HL-60/S4 treated with retinoic acid at 250 ng/mL for 4 days and 3 days (cell line): ENCODE data around the gene WDSUB1.

Experiments used
- in situ Hi-C: fragments of 300-500 bp; cut with MboI; formaldehyde crosslinking; loops from 2 replicates; pipeline ENCODE4 v1.7.0; 2022; ENCODE audit warnings: low sequenced_read_pairs

WDSUB1 gene

DNA sequence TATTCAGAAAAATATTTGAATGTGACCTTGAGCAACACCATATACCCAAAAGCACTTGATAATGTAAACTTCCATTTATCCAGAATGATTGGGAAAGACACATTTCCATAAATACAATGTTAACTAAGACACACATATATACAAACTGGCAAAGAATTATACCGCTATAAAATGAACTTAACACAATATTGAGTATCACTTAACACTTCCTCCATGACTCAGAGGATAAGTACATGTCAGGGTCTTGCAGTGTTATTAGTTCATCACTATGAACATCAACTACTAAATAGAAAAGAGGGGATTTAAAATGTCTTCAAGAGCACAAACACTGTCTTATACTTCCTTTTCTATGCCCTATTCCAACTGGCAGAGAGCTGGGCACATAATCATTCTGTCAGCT, 18.6 kb downstream of the WDSUB1 start:
- in situ Hi-C loops: no loop called here

- in situ Hi-C loops: no loop called here
These were observed 19.9 kb downstream of the WDSUB1 start for GRCh38 chr2:159266554-159266953.

DNA sequence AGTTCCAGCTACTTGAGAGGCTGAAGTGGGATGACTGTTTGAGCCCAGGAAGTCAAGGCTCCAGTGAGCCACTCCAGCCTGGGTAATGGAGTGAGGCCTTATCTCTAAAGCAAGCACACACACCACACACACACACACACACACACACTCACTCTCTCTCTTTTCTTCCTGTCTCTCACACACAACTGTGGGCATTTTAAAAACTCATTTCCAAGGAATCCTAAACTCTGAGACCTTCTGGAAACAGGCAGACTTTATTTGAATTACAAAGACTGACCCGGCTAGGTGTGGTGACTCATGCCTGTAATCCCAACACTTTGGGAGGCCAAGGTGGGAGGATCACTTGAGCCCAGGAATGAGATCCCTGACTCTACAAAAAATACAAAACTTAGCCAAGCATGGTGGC, 21.3 kb downstream of the WDSUB1 start:
- in situ Hi-C loops: no loop called here

DNA sequence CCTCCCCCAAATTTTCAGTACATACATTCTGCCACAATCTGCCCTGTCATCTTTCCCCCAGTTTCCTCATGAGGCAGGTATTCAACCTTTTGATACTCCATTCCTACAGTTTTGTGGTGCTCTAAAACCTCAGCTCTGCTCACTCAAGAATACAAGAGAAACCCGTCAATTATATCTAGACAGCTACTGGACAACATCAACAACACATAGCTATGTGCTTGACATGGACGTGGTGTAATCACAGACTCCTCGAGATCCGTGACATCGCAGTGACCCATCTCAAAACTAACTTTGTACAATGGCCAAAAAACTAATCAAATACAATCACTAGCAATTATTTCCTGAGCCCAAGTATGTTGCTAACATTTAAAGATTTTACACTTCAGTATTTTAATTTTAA, 23.6 kb downstream of the WDSUB1 start:
- in situ Hi-C loops: no loop called here

GRCh38 chr2:159262226-159262625, 24.3 kb downstream of the WDSUB1 start:
- in situ Hi-C loops: no loop called here

DNA sequence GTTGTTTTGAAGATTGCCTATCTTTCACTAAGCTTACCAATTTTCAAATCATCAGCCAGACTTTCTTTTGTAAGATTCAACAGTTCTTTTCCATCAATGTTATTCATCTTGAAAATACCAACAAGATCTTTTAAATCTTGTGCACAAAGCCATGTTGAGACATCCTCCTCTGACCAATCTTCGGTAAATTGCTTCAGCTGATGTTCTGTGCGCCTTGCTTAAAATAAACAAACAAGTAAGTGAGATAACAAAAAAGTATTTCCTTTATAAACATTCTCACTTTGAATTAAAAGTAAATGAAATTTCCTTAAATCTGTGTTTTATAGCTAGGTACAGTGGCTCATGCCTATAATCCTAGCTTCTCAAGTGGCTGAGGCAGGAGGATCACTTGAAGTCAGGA, 30.3 kb downstream of the WDSUB1 start:
- in situ Hi-C loops: no loop called here

DNA sequence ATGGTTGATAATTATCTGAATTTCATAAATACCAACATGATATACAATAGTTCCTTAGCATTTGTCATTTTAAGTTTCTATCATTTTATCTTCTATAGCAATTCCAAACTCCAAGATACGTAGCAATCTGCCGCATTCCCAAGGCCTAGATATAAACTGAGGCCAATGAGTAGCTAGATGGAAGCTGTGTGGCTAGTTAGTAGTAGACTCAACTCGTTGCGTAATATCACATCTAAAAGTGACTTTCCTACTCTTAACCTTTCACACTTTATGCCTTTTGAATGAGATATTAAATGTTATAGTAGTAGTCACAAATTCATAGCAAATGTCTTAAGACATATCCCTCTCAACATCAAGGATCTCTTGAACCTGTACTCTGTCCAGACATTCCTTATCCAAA, 33.6 kb downstream of the WDSUB1 start:
- in situ Hi-C loops: no loop called here

GRCh38 chr2:159251296-159252173, 35.0 kb downstream of the WDSUB1 start:
- in situ Hi-C loops: no loop called here

GRCh38 chr2:159249990-159250715, 36.4 kb downstream of the WDSUB1 start:
- in situ Hi-C loops: no loop called here

DNA sequence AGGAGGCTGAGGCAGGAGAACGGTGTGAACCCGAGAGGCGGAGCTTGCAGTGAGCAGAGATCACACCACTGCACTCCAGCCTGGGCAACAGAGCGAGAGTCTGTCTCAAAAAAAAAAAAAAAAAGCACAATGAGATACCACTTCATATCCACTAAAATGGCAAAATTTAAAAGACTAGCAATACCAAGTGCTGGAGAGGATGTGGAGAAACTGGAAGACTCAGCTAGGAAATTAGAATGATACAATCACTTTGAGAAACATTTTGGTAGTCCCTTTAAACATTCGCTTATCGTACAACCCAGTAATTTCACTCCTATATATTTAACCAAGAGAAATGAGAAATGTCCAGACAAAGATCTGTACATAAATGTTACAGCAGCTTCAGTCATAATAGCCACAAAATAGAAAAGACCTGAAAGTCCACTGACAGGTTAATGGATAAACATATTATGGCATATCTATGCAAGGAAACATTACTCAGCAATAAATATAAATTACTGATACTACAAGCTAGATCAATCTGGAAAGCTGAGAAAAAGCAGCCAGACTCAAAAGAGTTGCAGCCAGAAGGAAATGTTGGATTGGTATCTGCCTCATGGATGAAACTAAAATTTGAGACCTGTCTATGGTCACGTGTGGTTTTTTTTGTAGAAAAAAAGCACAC, 40.0 kb downstream of the WDSUB1 start:
- in situ Hi-C loops: no loop called here

- in situ Hi-C loops: no loop called here
These were observed 43.0 kb downstream of the WDSUB1 start for GRCh38 chr2:159243529-159243928.

GRCh38 chr2:159234868-159235267, 51.6 kb downstream of the WDSUB1 start:
- in situ Hi-C loops: no loop called here

GRCh38 chr2:159232456-159233170, 53.9 kb downstream of the WDSUB1 start:
- in situ Hi-C loops: no loop called here

DNA sequence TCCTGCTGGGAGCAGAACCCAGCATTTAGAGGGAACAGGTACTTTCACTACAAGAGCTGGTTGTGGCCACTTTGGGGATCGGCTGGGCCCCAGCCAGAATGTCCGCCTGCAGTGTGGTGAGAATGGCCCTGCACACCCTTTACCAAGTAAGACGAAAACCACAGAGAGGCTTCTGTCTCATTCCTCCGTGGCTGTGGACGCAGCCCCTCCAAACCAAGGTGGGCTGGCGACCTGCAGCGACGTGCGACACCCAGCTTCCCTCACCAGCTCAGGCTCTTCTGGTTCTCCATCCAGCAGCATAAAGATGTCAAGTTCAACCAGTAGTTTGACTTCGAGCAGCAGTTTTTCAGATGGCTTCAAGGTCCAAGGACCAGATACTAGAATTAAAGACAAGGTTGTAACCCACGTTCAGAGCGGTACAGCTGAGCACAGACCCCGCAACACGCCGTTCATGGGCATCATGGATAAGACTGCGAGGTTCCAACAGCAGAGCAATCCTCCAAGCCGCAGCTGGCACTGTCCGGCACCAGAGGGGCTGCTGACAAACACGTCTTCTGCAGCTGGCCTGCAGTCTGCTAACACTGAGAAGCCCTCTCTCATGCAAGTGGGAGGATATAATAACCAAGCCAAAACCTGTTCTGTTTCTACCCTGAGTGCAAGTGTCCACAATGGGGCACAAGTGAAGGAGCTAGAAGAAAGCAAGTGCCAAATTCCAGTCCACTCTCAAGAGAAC, 56.2 kb downstream of the WDSUB1 start:
- in situ Hi-C loops: no loop called here

DNA sequence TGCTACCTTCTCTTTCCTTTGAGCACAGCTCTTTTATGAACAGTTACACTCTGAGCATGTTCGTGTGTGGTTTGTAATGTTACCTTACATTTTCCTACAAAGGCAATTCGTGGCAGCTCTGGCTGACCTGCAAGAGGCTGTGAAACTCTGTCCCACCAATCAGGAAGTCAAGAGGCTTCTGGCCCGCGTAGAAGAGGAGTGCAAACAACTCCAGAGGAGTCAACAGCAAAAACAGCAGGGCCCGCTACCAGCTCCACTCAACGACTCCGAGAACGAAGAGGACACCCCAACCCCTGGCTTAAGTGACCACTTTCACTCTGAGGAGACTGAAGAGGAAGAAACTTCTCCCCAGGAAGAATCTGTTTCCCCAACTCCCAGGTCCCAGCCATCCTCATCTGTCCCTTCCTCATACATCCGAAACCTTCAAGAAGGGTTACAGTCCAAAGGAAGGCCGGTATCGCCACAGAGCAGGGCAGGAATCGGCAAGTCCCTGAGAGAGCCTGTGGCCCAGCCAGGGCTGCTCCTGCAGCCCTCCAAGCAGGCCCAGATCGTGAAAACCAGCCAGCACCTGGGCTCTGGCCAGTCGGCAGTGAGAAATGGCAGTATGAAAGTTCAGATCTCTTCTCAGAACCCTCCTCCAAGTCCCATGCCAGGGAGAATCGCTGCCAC, 56.9 kb downstream of the WDSUB1 start:
- in situ Hi-C loops: no loop called here

DNA sequence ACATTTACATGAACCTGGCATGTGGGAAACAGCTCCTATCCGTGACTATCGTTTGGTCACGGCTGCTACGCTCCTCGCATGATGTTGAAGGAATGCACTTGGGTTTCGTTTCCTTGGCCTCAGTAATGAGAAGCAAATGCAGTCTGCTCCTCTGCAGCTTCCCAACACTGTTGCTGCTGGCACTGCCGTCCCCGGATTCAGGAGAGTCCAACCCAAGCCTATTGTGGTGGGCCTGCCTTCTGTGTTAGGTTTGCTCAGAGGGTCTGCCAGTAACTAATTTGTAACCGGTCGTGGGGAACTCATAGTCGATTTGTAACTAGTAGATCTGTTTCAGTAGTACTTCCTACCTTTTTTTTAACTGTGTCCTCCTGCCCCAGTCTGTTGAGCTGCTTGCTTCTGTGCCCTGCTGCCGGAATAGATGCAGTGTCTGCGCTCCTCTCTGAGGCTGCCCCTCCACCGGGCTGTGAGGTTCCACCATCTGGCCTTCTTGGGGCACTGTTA, 58.4 kb downstream of the WDSUB1 start:
- in situ Hi-C loops: no loop called here

DNA sequence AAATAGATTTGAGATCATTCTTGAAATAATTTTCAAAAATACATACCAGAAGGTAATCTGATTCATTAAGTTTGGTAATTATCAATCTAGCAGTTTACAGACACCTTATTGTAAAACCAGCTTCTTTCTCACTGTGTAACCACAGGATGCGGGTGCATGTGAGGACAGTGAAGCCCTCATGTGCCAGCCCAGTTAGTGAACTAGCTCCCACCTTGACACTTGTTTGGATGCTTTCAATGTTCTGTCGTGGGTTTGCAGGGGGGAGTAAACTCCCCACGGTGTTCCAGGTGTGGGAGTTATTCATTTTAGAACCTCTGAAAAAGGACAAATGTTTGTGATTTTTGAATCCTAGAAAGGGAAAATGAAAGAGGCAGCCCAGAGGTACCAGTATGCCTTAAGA, 59.0 kb downstream of the WDSUB1 start:
- in situ Hi-C loops: no loop called here

DNA sequence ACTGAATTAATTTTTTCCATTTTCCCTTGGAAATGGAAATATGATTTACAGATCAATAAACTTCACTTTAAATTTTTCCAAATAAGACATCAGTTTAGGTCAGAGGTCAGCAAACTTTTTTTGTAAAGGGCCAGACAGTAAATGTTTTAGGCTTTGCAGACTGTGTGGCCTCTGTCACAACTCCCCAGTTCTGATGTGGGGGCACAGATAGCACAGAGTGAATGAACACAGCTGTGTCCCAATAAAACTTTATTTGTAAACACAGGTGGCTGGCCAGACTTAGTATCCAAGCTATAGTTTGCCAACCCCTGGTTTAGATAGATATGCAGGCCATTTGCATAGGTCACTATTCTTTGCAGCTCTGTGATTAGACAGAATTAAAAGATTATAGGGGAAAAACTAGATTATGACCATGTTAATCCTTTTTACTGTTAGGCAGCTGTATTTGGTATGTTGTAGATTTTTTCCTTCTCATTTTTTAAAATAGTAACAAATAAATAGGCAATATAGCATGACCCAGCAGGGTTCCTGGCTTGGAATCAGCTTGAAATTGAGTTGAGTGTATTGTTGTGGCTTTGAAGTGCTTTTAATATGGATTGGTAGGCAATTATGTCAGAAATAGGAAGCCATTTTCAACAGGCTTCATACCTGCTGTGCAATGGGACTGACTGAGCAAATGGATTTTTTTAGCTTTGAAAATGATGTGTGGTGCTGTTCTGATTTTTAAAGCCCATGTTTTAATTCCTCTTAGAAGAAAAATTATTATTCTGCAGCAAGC, 59.7 kb downstream of the WDSUB1 start:
- in situ Hi-C loops: no loop called here

- in situ Hi-C loops: no loop called here
These were observed 60.4 kb downstream of the WDSUB1 start for GRCh38 chr2:159226059-159226461.
